GM21423 (cell line): Measurements from ENCODE around the gene PYGO2.
A peak's percentile ranks its signal among the peaks of the same experiment; 100 is the strongest.

ENCODE experiments used
- ATAC-seq: cut with Tn5 transposase; IDR thresholded peaks from one replicate; pipeline ENCODE4 v1.9.1; 2021; ENCODE audit warnings: mild to moderate bottlenecking, moderate library complexity; ENCODE audit not compliant: unreplicated experiment

Gene PYGO2

DNA sequence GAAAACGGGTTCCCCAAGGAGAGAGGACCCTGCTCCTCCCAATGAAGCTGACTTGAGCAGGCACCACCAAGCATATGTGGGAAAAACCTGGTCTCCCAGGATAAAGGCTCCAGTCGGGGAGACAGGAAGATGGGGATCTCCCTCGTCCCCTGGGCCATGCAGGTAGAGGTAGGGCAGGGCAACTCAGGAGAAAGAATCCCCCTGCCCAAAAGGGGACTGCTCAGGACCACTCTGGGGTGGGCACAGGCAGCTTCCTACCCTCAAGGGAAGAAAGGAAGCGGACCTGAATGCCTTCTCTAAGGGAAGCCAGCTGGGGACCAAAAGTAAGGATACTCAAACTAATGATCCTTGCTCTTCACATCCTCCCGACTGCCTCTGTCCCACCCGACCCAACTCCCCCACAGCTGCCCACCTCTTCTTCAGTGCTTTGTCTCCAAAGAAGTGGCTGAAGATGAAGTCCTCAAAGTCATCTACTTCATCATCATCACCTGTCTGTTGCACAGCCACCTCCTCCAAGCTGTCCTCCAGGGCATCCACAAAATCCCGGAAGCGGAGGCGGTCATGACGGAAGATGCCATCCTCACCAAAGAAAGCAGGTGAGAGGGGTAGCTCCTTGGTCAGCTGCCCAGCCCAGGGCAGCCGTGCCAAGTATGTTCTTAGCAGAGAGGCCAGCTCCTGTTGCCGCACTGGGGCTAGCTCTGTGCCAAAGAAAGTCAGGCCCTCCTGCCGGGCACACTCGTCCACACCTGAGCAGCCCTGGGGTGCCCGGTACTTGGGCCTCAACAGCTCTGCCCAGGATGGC lies 16.2 kb downstream of the PYGO2 start:
- ATAC-seq = no peak

DNA sequence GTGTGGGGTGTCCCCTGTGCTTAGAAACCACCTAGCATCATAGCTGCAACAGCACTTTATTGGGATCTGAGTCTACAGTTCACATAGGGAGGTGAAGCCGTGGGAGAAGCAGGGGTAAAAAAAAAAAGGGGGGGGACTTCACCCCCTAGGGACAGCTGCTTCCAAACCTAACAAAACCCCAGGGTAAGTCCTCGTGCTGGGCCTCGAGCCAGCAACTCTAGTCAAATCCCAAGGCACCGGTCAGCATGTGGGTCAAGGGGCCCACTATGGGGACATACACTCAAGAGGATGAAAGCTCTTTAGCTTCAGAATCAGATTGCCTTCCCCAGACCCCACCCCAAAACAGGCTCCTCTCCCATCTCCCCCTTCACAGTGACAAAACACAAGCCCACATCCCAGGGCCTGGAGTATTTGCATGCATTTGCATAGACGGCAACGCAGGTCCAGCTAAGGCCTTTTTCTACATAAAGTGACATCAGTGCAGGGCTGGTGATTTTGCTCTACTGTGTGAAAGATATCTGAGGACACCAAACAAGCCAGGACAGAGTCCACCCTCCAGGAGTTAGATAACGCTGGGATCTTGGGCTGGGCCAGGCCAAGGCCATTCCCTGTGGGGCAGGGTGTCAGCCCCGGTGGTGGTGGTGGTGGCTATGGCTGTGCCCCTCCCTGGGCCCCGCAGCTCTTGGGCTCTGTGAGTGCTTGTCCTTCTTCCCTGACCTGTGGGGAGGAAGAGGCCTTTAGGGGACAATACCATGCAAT lies 17.0 kb downstream of the PYGO2 start:
- ATAC-seq = no peak

DNA sequence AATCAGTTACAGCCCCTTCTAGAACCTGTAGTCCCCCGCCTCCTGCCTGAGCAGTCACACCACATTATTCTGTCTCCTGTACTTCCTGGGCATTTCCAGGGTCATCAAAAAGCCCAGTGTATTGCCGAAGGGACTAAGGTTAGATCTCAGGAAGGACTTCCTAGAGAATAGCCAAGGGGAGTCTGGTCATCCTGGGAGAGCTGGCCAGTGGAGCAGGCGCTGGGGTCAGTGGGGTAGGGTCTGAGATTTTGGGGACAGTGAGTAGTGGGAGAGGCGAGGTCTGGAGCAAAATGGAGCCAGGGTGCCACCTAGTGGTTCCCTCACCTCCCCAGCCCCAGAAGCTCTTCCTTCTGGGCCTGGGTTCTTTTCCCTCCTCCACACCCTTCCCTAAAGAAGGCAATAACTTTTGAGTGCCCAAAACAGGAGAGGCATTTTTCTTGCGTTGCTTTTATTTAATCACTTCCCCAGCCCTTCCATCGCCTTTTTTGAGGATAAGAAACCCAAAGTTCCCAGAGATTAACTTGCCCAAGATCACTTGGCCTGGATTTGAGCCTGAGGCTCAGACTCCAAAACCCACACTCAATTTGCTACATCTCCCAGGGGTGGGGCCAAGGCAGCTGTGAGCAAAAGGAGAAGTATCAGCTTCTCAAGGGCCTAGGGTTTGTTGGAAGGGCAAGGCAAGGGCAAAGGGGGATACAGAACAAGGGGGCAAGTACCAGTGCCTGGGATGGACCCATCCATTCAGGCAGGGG lies 17.8 kb downstream of the PYGO2 start:
- ATAC-seq = no peak

DNA sequence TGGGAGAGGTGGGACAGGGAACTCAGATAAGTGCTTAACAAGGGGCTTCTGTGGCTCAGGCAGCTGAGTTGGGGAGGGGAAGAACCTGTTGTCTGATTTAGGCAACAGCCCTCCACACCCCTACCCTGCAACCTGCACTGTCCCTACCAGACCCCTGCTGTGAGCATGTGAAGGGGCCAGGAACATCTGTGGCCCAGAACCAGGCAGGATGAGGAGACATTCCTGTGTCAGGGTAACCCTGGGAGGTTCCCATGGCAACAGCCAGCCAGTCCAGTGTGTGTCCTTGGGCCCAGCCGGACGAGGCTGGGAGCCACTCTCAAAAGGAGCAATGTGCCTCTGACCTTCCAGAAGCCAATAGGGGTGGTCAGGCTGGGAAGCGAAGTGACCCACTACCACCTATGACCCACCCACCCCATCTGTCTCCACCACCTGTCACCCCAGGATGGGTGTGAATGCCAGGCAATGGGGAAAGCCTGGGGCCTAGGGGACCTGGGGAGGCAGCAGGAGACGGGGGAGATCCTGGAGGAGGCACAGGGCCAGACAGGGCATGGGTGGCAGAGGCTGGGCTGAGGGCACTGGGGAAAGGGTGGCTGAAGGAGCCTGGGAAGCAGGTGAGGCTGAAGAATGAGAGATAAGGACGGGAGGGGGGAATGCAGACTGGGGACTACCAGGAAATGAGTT lies 20.1 kb downstream of the PYGO2 start:
- ATAC-seq = no peak

DNA sequence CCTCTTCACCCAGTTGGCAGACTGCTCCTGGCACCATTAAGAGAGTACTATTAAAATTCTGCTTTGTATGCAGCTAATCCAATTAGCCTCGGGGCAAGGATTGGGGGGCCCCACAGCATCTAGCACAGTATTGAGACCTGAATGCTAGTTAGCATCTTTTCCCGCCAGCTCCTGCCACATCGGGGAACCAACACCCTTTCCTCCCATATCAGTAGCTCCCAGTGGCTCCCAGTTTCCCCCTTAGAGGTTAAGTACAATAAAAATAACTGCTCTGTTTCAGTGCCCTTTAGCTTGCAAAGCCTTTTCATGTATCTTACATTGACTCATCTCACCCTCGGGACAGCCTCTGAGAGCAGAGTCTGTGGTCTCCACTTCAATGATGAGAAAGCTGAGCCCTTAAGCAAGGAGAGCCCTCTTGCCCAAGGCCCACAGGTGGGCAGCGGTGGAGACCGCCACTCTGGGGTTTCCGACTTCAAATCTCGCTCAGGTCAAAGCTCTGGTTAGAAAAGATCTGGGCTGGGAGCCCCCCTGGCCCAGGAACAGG lies 20.9 kb downstream of the PYGO2 start:
- no peak for ATAC-seq

DNA sequence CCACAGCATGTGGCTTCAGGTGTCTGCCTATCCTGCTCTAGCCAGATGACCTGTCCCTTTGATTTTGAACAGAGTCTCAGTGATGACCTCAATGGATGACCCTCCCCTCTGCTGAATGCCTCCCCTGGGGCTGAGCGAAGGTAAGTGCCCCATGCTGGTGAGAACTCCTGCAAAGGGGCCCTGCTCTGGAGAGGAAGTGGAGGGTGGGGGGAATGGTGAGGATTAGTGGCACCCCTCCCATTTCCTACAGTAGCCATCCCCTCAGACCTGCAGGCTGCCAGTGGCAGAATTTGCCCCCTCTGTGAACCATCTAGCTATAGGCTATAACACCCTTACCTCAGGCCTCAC lies 21.4 kb downstream of the PYGO2 start:
- ATAC-seq = no peak

DNA sequence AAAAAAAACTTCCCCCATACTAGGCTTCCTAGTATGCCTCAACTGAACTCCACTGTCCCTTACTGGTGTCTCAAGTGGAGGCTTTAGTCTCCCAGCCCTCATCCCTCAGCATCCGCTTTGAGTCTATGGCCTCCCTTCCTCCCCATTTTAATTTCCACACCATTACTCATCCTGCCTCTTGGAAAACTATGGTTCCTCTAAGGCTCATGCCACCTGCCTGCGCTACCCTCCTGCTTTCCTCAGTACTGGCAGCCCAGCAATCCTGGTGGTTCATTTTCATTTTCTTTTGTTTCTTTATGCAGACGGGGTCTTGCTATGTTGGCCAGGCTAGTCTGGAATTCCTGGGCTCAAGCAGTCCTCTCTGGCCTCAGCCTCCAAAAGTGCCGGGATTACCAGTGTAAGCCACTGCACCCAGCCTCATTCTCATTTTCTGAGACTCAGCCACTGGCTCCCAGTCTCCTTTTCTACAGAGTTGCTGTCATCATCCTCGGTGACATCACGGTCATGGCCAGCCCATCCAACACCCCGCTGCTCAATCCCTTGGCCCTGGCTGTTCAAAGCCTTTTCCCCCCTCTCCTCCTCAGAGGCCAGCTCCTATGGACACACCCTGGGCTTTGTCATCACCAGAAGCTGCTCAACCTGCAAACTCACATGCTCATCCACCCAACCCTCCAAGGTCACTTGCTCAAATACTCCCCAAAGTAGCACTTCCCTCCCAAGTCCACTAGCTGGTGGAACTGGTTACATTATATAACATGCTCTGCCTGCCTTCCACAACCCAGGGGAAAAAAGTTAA lies 22.8 kb downstream of the PYGO2 start:
- no peak for ATAC-seq

DNA sequence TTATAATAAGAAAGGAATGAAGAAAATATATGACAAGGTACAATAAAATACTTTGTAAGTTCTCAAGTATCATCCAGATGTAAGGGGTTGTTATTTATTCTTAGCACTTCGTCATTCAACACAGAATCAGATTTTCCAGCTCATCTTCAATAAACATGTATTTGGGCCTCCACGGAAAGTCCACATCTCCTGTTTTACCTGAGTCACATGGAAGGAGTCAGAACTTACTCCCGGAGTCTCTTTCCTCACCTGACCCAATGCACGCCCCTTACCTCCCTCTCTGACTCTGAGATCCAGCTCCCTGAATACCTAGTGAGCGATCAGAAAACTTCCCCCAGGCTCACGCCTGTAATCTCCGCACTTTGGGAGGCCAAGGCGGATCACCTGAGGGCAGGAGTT lies 23.6 kb downstream of the PYGO2 start:
- ATAC-seq = no peak

DNA sequence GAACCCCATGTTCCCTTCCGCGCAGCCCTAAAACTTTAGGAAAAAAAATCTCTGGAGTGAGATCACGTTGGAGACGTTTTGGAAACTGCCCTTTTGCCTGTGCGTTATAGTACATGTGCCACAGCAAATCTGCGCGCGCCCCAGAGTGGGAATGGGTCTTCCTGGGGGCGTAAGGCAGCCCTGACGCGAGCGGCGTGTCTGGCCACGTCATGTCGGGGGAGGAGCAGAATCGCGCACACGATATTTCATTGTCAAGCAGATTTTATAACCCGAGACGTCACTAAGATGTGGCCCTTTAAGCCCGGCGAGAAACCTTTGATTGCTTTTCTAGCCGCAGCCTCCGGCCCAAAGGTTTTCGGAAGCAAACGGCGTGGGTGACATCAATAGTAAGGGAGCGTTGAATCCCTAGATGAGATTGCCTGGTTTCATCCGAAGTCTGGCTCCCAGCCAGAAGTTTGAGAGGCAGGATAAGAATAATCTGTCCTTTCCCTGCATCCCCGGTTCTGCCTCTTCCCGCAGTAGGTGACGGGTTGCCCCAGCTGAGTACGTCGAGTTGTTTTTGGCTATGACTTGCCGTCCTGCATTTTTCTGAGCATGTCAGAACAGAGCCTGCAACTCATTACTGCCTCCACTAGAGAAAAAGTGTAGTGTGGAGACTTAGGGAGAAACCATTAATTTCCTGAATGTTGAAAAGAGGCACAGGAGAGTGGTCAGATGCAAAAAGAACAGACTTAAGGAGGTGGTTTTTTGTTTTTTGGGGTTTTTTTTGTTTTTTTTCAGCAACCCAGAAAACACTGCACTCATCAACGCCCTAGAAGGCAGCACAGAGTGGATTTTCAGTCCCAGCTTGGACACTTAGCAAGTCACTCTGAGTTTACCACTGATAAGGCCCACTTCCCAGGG lies 24.2 kb downstream of the PYGO2 start:
- ATAC-seq = peak; percentile 61

DNA sequence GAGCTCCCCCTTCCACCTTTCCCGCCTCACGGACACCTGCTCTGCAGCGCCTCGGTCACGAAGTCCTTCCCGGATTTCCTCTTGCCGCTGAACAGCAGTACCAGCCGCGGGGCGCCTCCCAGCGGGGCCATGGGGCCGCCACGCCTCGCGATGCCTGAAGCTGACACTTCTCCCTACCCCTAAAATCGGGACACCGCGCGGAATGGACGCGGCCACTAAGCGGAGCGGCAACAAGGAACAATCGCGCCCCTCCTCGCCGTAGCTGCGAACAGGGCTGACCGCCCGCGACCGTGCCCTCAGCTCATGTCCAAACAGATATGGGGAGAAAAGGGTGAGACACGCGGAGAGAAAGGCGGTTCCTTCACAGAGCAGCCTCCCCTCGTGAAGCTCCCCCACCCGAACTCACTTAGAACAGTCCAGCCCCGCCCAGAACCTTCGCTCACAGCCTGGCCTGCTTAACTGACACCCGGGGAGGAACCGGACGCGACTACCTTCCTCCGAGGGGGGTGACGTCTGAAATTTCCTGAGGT lies 25.0 kb downstream of the PYGO2 start, which contains the start of gene PMVK:
Gene PMVK (minus strand): TSS at position 165 of the 530 bp plus-strand sequence. CDS start 34 bp downstream, at position 131.
- ATAC-seq = peak; percentile 68

DNA sequence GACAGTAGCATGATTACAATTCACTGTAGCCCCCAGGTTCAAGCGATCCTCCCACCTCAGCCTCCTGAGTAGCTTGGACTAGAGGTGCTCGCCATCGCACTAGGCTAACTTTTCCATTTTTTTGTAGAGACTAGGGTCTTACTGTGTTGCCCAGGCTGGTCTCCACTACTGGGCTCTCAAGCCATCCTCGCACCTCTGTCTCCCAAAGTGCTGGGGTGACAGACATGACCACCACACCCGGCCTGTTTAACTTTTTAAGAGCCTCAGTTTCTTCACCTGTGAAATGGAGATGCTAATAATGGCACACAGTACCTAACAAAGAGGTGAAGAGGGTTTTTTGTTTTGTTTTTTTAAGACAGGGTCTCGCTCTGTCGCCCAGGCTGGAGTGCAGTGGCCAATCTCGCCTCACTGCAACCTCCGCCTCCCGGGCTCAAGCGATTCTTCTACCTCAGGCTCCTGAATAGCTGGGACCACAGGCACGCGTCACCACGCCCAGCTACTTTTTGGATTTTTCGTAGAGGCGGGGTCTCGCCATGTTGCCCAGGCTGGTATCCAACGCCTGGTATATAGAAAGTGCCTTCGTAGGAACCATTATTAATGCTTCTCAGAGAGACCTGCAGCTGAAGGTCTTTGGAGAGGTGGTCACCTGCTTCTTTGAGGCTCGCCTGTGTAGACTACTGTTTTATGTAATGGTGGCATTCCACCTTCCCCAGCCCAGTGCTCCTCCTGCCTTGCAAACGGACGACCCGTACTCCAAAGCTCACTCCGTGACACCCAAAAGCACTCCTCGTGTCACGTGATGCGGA lies 25.6 kb downstream of the PYGO2 start:
- ATAC-seq = no peak

DNA sequence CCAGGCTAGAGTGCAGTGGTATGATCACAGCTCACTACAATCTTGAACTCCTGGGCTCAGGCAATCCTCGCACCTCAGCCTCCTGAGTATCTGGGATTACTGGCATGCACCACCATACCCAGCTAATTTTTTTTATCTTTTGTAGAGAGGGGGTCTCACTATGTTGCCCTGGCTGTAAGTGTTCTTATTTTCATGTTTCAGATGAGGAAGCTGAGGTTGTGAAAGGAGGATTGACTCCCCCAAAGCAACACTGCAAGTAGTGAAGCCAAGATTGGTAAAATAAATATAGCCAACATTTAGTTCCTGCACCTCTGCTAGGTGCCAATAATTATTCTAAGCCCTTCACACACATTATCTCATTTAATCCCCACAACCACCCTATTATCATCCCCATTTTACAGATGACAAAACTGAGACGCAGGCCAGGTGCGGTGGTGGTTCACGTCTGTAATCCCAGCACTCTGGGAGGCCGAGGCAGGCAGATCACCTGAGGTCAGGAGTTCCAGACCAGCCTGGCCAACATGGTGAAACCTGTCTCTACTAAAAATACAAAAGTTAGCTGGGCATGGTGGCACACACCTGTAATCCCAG lies 27.1 kb downstream of the PYGO2 start:
- no peak for ATAC-seq

DNA sequence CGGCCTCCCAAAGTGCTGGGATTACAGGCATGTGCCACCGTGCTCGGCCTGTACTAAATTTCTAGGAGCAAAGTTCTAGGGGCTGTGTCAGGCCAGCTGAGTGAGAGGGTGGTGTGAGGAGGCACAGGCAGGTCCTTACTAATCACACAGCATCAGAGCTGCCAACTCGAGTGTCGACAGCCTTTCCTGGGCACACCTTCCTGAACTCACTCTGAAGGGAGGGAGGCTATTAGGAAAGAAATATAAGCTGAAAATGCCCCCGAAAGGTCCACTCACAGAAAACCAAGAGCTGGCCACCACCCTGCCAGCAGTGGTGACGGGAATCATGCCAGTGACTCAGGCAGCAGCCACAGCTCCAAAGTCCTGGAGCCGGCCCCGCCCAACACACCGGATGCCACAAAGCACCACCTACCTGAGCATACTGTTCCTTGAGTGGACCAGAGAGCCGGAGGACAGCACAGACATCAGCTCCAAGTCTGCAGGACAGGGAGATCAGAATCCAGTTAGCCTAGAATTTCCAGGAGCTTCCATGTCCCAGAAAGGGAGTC lies 29.6 kb downstream of the PYGO2 start:
- ATAC-seq = no peak

DNA sequence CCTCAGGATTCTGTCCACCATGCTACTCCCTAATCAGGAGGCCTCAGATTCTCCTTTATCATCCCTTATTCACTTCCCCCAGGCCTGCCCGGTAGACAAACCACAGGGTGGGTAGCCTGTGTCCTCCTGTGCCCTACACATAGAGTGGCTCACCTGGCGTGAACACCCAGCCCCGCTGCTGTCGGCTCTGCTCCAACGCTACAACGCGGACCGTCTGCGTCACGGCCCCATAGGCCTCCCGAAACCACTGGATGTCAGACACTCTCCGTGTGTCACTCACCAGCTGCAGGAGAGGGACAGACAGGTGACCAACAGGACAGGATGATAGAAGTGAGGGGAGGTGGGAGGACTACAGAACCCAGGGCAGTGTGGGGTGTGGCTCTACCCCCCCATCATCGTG lies 35.4 kb downstream of the PYGO2 start:
- no peak for ATAC-seq

DNA sequence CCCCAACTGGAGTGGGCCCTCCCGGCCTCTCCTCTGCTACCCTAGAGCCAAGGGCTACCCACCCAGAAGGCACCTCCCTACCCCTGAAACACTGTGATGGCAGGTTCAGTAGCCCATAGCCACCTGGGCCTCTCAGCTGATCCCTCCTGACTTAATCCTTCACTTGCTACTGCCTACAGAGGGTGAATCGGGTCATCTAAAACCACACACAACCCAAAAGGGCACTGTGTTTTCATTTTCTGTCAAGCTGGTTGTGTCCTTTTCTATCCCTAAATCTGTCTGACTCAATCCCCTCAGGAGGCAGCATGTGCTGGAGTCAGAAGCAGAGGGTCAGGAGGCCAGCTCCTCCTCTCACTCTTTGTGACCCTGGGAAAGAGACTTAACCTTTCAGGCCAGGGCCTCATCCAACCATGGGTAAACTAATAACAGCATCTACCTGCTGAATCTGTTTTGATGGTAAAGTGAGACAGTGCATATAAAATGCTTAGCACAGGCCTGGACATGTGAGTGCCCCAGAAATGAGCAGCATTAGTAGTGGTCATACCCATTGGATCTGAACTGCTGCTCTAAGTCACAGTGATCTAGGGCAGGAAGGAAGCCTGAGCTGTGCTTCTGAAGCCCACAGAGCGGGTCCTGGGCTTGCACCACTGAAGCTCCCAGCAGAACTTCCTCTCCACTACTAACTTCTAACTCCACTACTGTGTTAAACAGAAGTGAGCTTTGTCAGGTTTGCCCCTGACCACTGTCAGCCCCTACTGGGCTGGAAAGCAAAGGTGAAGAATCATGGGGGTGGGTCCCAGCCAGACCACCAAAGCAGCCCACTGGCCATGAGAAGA lies 36.0 kb downstream of the PYGO2 start:
- ATAC-seq = no peak

DNA sequence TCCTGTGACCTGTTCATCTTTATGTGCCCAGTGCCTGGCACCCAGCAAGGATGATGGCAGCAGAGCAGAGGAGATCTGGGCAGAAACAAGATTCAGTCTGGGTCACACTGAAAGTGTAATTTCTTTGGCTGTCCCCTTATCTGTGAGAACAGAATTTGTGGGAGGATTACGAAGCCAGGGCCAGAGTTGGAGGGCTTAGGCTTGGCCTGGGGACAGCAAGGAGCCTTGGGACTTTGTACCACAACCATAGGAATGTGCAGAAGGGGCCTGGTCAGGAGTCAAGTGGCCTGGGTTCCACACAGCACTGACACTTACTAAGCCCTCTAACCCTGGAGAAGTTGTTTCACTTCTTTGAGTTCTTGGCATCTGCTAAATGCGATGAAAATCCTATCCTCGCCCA lies 37.9 kb downstream of the PYGO2 start:
- ATAC-seq = no peak
